Middle frontal gyrus (tissue), 1 donor: Measurements from ENCODE around the gene KIRREL3.

Experiments used
- DNase-seq: peaks from one replicate; pipeline ENCODE4 v3.0.0-alpha.2; 2015; ENCODE audit warnings: low spot score; ENCODE audit errors: extremely low spot score

The KIRREL3 gene

DNA sequence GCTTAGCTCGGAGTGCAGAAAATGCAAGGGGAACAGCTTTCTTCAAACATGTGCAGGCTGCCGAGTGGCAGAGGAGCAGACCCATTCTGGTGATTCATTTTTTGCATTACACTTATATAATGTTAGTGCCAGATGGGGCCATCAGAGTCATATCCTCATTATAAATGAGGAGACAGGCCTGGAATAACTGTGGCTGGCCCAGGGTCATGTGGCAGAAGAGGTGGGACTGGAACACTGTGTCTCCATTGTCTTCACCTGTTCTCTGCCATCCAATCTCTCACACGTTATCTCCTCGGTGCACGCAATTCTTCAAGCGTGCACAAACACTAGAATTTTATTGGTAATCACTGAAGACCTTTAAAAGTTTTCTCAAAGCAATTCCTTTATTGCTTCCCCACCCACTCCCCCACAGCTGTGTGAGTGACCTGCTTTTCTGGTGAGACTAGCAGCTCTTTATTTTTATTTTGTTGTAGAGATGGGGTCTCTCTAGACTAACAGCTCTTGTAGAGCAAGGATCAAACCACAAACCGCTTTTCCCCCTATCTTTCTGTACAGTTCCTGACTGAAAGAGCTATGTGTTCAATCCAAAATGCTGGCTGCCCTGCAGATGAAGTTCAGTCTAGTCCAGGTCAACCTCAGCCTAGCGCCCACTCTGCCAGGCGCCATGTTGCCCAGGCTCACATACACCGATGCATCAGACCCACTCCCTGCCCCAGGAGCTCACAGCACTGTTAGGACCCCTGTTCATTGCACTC, 569.8 kb downstream of the KIRREL3 start:
- no peak for DNase-seq

DNA sequence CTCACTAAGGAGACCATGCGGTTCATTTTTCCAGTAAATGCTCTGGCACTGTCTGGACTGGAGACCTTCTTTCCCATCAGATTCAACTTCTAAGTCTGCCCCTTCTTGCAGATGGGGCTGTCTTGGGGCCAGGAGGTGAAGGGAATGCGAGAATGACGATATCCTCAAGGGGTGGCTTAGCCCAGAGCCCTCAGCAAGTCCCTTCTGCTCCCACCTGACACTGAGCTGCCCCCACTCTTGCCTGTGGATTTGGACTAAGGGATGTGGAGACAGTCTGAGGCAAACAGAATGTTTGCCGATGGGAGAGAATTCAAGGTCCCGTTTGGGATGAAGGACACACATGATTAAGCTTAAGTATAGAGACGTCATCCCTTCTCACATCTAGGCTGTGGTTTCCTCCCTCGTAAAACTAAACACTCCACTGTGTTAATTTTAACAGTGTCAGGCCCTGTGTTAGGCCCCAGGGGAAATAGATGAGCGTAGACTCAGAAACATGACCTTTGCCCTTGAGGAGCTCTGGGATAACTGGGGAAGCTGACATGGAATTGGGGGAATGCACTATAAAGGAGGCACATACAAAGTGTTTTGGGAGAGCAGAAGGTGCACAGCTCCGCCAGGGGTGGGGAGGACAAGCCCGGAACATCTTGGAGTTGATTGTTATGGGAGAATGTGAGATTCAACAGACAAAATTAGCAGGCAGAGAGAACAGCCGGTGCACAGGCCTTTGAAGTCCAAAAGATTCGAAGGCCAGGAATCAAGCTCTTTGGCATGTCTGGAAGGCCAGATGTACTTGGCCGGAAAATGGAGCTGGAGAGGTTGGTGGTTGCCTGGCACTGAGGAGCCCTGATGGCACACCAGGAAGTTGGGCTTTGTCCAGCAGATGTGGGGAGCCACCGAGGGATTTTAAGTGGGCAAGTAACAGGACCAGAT, 573.5 kb downstream of the KIRREL3 start:
- DNase-seq = no peak

DNA sequence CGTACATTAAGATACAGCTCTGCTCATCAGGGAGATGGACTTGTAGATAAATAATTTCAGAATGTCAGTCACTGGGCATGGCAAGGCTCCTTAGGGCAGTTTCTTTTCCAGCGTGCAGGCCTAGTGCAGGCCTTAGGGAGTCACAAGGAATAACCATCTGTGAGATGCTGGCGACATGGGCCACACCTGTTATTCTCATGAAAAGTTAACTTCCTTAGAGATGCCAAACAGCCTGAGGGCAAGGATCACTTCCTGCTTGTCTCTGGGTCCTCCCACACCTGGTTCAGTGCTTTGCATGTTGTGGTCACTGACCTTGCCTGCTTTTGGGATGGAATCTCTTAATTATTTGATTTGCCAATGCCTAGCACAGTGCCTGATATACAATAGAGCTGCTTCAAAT, 574.5 kb downstream of the KIRREL3 start:
- DNase-seq = no peak

DNA sequence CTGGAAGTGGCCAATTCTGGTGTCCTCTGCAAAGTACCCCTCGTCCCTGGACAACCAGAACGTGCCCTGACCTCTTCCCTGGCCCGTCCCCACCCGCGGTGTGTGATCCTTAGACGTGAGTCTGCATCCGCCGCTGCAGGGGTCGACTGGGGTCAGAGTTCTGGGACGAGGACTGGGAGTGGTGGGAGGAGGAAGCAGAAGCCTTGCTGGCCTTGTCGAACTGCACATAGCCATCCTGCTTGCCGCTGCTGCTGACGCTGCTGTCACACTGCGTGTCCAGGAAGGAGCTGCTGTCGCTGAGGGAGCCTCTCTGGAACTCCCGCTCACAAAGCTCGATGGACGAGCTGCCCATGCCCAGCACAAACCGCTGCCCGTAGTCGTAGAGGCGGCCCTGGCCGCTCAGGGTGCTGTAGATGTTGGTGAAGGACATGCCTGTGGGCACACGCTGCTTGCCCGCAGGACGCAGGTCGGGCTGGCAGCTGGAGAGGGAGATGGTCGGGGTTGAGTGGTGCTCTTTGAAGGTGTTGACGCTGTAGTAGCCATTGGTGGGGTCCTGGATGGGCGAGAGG, 576.0 kb downstream of the KIRREL3 start:
- DNase-seq = no peak

DNA sequence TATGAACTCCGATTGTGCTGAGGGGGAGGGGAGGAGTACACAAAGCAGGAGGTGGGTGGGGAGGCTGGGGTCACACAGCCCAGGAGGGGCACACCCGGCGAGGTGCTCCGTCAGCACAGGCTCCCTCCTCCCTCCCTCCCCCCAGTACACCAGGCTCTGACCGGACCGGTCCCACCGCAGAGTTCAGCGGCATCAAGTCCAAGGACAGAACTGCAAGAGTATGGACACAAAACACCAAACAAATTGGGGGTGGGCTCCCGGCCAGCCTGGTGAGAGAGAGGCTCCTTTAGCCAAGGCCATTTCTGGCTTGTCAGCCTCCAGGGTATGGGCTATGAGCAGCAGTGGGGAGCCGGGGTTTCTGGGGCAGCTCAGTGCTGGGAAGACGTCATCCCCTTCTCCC, 576.8 kb downstream of the KIRREL3 start:
- no peak for DNase-seq

DNA sequence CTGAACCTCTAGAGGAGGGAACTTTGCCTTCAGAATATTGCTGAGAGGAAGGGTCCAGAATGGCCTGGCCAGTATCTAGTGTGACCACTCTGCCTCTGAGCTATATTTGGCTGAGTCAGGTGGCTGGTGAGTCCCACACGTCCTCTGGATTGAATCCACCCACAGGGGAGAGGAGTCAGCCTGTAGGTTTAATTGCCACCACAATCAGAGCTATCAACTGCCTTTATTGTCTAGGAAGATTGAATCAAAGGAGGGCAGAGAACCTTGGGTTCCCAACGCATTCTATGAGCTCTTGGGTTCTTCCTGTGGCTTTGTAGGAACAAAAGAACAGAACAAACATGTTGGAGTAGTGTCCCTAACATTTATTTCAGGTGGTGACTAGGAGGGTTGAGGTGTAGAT, 577.4 kb downstream of the KIRREL3 start:
- no peak for DNase-seq

DNA sequence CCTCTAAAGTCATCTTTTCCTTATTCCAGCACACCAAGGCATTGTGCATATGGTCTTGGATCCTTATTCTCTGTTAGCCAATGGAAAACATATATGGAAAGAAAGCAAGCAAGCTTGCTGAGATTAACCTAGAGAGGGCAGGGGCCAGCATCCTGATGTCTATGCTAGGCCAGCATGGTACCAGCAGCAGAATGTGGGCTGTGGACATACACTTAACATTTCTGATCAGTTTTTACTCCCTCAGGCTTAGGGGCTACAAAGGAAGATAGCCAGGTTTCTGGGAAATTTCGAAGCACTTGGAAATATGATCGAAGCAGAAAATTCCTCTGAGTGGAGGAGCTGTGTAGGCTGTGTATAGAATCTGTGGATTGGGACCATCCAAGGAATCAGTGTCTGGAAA, 578.1 kb downstream of the KIRREL3 start:
- DNase-seq = no peak

DNA sequence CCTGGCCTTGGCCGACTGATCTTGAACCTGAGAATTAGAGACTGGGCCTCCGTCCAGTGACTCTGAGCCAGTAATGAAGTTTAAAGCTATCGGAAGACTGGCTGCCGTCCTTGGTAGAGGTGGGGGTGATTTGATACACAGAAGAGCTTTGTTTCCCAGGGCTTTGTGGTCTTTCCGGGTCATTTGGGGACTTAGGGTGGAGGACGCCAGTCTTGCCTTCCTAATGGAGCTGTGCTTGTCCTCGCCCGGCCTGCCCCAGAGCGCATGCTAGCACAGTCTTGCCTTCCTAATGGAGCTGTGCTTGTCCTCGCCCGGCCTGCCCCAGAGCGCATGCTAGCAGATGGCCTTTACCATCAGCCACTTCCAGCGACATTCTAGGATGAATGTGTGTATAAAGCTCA, 579.3 kb downstream of the KIRREL3 start:
- no peak for DNase-seq

DNA sequence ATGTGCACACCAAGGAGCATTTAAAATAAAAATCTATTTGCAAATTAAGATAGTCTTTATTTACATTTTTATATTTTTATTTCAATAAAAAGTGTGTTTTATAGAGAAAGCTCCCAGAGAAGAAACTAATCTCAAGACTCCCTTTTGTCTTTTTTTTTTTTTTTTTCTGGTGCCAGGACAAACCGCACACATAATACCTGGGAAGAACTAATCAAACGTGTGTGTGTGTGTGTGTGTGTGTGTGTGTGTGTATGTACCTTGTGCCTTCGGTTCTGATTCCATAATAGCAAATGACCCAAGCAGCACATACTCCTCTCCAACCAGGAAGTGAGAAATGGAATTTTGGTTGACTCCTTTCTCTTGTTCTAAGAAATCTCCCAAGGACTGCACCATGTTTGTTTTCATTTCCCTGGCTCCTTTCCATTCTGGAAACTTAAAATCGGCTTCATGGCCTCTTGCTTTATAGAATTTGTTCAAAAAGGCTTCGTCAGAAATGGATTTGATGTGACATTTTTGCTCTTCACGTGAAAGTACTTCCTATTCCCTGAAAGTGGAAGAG, 579.8 kb downstream of the KIRREL3 start:
- no peak for DNase-seq

DNA sequence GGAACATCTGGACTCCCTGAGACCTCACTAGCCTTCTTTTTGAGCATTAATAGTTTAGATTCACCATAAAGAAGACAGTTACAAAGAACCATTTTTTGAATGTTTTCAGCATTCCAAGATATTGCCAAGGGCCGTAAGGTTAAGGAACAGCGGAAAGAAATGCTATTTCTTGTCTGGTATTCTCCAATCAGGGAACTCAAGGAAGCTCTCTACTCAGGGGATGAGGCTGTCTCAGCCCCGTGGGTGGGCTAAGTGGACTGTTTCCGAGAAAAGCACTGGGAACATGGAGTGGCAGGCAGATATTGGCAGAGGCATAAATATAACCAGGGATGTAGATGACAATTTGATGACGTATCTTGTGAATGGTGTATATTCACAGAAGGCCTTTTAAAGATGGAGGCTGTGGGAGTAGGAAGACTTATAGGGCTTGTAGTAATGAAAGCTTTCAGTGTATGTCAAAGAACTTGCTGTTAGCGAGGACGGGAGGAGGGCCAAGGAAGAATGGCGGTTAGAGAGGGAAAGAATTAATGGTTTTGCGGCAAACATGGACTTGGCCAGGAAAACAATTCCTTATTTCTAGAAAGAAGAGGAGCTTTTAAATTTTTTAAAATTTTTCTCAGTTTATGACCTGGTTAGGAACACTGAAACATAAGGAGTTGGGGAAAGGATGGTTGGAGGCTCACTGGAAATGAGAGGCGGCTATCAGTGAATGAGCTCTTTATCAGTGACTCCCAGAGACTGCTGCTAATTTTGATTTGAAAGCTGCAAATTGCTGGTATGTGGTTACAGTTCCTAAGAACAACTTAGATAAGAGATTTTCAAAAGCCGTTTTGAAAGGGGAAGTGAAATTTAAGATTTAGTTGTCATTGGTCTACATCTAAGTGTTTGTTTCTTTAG, 580.5 kb downstream of the KIRREL3 start:
- DNase-seq = no peak

DNA sequence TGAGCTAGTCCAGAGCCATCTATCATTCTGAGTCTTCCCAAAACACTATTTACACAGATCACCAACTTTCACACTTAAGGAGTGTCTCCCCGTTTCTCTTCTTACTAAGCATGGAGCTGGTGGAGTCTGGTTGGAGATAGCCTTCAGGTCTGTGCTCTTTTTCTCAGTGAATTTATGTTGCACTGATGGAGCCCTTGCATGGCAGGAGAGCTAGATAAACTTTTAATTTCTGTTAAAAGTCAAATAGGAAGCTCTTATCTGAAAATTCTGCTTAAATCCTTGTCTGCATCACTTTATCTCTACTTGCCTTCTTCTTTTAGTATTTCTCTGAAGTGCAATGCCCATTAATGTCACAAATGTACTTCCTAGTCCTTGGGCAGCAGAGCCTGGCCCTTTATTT, 581.7 kb downstream of the KIRREL3 start:
- DNase-seq = no peak

DNA sequence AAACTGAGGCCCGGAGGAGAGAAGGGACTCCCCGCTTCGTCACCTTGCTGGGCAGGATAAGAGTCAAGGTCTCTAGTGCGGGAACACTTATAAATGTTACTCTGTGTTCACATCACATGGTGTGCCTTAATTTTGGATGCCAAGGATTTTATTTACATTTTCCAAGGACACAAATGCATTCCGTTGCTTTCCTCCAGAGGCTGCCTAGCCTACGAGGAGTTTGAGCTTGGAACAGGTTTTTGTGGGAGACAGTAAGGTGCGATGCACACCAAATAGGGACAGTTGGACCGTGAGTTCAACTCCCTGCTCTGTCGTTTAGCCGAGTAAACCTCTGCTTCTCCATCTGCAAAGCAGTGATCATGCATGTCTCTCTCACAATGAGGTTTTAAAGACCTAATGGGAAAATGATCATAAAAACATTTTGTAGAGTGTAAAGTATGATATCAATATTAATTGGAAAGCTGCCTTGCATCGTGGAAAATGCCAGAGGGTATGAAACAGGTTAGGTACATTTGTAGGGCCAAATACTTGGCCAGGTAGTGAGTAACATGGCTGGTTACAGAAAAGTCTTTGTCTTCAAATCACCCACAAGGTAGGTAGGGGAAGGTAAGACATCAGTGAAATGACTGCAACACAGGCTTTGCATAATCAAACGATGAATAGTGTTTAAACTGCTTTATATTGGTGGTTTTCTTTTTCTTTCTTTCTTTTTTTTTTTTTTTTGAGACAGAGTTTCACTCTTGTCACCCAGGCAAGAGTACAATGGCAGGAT, 583.3 kb downstream of the KIRREL3 start:
- no peak for DNase-seq

DNA sequence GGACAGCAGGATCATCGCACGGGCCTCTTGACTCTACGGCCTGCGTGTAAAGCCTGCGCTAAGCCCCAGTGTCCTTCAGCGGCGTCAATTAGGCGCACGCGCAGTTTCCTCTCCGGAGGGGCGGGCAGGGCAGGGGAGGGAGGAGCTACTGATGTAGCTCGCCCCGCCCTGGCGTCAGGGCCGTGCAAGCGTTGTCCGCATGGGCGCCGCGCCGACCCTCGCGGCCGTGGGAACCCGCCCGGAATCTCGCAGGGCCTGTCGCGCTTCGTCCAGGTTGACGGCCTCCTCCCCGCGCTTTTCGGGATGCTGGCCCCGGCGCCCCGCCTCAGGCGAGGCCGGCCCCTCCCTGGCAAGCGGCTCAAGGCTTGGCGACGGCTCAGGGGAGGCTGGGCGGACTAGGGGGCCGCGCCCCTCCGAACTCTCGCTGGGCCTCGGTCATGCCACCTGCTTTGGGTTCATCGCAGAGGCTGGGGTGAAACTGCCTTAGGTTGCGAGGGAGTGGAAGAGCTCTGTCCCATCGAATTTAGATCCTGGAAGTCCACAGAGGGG, 584.0 kb downstream of the KIRREL3 start:
- DNase-seq = peak; percentile 62

DNA sequence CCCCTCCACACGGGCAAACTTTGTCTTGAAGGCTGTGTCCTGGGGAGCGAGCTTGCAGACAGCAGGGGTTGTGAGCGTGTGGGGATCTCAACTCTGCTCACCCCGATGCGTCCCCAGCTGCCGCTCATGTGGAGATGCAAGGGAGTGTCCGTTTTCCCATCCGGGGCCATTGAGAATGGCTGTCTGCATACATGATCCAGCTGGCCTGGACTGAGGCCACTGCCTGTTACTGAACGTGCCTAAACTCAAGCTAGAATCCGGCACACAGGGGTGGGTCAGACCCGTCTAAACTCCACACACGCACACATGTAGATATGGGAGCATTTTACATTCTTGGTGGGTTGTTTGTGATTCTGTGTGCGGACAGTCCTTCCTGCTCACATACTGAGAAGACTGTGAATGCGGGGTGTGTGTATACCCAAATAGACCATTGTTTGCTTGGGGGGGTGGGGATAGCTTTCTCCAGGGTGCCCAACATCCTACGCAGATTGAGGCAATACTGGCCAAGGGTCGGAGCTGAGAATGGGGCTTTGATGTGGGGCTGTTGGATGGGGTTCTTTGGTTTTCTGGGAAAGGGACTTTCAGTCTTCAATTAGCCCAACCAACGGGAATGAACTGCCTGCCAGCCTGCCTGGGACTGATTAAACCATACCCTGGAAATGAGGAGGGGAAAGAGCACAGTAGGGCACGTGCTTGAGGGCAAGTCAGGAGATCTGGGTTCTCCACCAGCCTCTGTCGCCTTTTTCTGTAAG, 584.7 kb downstream of the KIRREL3 start:
- no peak for DNase-seq

DNA sequence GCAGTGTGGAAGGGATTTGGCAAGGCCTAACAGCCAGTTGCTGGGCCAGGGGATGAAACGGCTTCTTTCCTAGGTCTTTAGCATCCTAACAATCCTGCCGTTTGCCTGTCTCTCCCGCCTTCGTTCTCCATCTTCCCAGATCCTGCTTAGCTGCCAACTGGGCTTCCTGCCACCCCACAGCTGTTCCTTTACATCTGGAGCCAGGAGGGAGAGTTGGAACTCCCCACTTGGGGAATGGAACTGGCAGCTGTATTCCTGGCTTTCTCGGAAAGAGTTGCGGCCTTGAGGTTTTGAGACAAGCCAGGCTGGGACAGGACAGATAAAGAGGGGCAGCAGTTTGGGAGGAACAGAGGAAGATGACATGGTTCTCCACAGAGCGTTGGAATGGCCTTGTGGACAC, 585.4 kb downstream of the KIRREL3 start:
- no peak for DNase-seq

DNA sequence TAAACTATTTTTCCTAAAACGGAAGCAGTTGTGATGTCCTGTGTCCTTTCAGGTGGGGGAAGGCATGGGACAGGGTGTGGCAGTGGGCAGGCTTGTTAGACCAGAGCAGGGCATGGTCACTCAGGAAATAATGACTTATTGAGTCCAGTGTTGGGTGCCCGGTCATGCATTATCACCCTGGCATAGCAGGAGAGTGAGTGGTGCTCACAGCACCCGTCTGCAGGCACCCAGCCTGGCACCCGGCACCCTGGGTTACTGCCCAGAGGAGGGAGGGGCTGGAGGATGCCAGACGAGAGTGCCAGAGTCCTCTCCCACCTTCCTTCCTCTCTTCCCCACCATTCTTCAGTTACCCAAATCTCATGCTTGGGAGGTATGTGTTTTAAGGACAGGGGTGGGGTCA, 586.0 kb downstream of the KIRREL3 start:
- no peak for DNase-seq

DNA sequence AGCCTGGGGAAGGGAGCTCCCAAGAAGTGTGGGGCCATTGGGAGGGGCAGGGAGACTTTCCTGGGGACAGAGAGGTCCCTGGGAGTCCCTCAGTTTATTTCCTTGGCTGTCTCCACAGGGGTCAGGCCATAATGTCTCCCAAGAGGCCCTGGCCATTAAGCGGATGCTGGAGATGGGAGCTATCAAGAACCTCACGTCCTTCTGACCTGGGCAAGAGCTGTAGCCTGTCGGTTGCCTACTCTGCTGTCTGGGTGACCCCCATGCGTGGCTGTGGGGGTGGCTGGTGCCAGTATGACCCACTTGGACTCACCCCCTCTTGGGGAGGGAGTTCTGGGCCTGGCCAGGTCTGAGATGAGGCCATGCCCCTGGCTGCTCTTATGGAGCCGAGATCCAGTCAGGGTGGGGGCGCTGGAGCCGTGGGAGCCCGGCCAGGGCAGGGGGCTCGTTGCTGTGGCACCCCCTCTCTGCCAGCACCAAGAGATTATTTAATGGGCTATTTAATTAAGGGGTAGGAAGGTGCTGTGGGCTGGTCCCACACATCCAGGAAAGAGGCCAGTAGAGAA, 586.6 kb downstream of the KIRREL3 start:
- DNase-seq = no peak

DNA sequence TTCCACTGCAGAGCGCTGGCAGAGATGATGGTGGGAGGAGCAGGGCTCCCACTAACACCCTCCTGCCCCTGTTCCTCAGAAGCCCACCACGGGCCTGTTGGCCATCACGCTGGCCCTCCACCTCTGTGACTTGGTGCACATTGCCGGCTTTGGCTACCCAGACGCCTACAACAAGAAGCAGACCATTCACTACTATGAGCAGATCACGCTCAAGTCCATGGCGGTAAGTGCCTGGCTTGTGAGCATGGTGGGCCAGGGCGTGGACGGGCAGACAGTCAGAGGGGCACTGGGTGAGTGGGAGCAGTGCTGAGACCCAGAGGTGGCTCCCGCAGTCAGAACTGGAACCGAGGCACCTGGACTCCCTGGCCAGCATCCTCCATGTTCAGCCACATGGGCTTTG, 587.1 kb downstream of the KIRREL3 start:
- no peak for DNase-seq

DNA sequence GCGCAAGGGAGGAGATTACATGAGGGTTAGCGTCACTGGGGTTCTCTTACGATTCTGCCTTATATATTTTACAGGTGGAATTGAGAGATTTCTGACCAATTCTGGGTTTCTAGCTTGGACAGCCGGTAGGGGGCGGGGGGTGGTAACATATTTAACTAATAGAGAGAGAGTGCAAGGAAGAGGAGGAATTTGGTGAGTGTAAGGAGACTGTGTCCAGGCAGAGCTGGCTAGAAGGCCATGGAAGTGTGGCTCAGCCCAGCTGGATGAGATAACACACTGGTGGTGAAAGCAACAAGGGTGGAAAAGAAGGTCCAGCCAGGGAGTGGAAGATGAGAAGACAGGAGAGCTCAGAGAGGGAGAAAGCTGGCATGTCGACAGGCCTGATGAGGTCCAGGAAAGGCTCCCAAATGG, 588.6 kb downstream of the KIRREL3 start:
- no peak for DNase-seq
